HCT116 (cell line): Measurements from ENCODE around the gene RHOH. TPM values are rescaled to one million over a fixed set of nuclear protein-coding genes. Genes with fewer than 3 reads are reported as not detected.

Source experiments
- ATAC-seq: fragments of 200-7000 bp; cut with Tn5 transposase; 2 replicates; pipeline ENCODE4 v1.9.1; 2020; ENCODE audit warnings: mild to moderate bottlenecking, moderate library complexity
- BruUV-seq: library from RNA; stranded (reverse); fragments of 400-500 nt; replicated peaks from 2 replicates; lab custom pipeline; 2021; lab: Mats Ljungman, UMichigan
- CTCF ChIA-PET: fragments of 300-600 bp; sonication (Branson Sonifier 250); formaldehyde crosslinking; loops from one replicate; lab custom pipeline; 2021; ENCODE audit warnings: antibody characterized with exemption; lab: Charles Lee
- POLR2A ChIA-PET: fragments of 300-600, 350-600 bp; sonication (Branson Sonifier 250); formaldehyde crosslinking; loops from one replicate; lab custom pipeline; 2021; ENCODE audit warnings: antibody characterized with exemption; lab: Charles Lee
- RAD21 ChIA-PET, 2 experiments: fragments of 300-600 bp; sonication (Branson Sonifier 250); formaldehyde crosslinking; loops; one replicate each; lab custom pipeline; 2023; ENCODE audit warnings: low total read pairs in 2 of 2; ENCODE audit not compliant: uncharacterized antibody in 2 of 2, unreplicated experiment in 2 of 2, low non-redundant PET in 1 of 2; lab: Charles Lee
- DNase-seq: peaks from one replicate; pipeline ENCODE4 v3.0.0-alpha.2; 2010; ENCODE audit warnings: low read depth, low spot score
- H2AFZ ChIP-seq: fragments of 200-600 bp; shearing (Covaris generic), sonication (generic); 2 replicates; pipeline ENCODE4 v1.6.1; 2017; ENCODE audit warnings: low read depth, mixed run types, mixed read lengths, antibody characterized with exemption, low read length; ENCODE audit not compliant: poor library complexity, severe bottlenecking
- H3K27ac ChIP-seq: 2 replicates; pipeline ENCODE4 v1.5.1; 2012; ENCODE audit warnings: low read depth, low read length
- H3K27me3 ChIP-seq: fragments of 200-600 bp; sonication (generic); 2 replicates; pipeline ENCODE4 v1.6.1; 2016; ENCODE audit warnings: mixed run types, low read length, mixed read lengths; ENCODE audit not compliant: insufficient read depth
- H3K36me3 ChIP-seq, 2 experiments: fragments of 200-500 bp in 1 of 2; fragments of 200-600 bp in 1 of 2; sonication (Bioruptor generic) in 1 of 2; sonication (generic) in 1 of 2; 2 replicates each; pipeline versions ENCODE4 v1.5.1 to v1.6.1; 2014 to 2016; ENCODE audit warnings: low read length in 2 of 2, inconsistent platforms in 1 of 2, mixed read lengths in 1 of 2, mixed run types in 1 of 2; ENCODE audit not compliant: insufficient read depth in 2 of 2, control insufficient read depth in 1 of 2
- H3K4me1 ChIP-seq, 2 experiments: fragments of 200-600 bp in 1 of 2; sonication (generic) in 1 of 2; 2 replicates each; pipeline versions ENCODE4 v1.5.1 to v1.6.1; 2012 to 2017; ENCODE audit warnings: low read length in 2 of 2, inconsistent platforms in 1 of 2, mild to moderate bottlenecking in 1 of 2, mixed read lengths in 1 of 2, mixed run types in 1 of 2, moderate library complexity in 1 of 2; ENCODE audit not compliant: insufficient read depth in 2 of 2, control insufficient read depth in 1 of 2
- H3K4me2 ChIP-seq: fragments of 200-600 bp; sonication (generic); 2 replicates; pipeline ENCODE4 v1.6.1; 2017; ENCODE audit warnings: mixed run types, low read length, mixed read lengths
- H3K4me3 ChIP-seq, 2 experiments: fragments of 200-600 bp in 1 of 2; sonication (generic) in 1 of 2; replicated peaks in 1 of 2; 2 replicates each; pipeline ENCODE4 v1.5.1; 2011 to 2016; ENCODE audit warnings: low read length in 2 of 2, control low read depth in 1 of 2, low read depth in 1 of 2, mild to moderate bottlenecking in 1 of 2, mixed read lengths in 1 of 2, mixed run types in 1 of 2
- H3K79me2 ChIP-seq: fragments of 200-600 bp; sonication (generic); 2 replicates; pipeline ENCODE4 v1.6.1; 2017; ENCODE audit warnings: mild to moderate bottlenecking, mixed run types, low read length, moderate library complexity, mixed read lengths; ENCODE audit not compliant: insufficient read depth
- H3K9ac ChIP-seq: fragments of 200-600 bp; sonication (generic); 2 replicates; pipeline ENCODE4 v1.6.1; 2016; ENCODE audit warnings: low read length, mixed read lengths
- H3K9me2 ChIP-seq: fragments of 200-600 bp; sonication (generic), shearing (Covaris generic); 2 replicates; pipeline ENCODE4 v1.6.1; 2017; ENCODE audit warnings: mixed run types, mild to moderate bottlenecking, moderate library complexity; ENCODE audit not compliant: insufficient read depth
- H3K9me3 ChIP-seq, 2 experiments: fragments of 200-500 bp in 1 of 2; fragments of 200-600 bp in 1 of 2; sonication (Bioruptor generic) in 1 of 2; sonication (generic) in 1 of 2; 2 replicates each; pipeline ENCODE4 v1.6.1; 2014 to 2017; ENCODE audit warnings: low read length in 2 of 2, mixed read lengths in 2 of 2, inconsistent platforms in 1 of 2, low read depth in 1 of 2, mild to moderate bottlenecking in 1 of 2, mixed run types in 1 of 2, moderate library complexity in 1 of 2; ENCODE audit not compliant: control insufficient read depth in 1 of 2, insufficient read depth in 1 of 2
- H4K20me1 ChIP-seq: fragments of 200-600 bp; sonication (generic), shearing (Covaris generic); 2 replicates; pipeline ENCODE4 v1.6.1; 2017; ENCODE audit warnings: mixed run types, mild to moderate bottlenecking, moderate library complexity; ENCODE audit not compliant: insufficient read depth
- CBX3 ChIP-seq: IDR thresholded peaks from 2 replicates; pipeline ENCODE4 v1.6.1; 2012; ENCODE audit warnings: low read depth
- CTCF ChIP-seq, 3 experiments: fragments of 200-600 bp in 1 of 3; sonication (generic) in 1 of 3; IDR thresholded peaks in 2 of 3; conservative IDR thresholded peaks in 1 of 3; 2 replicates each; pipeline ENCODE4 v1.5.1; 2012 to 2017; ENCODE audit warnings: low read depth in 2 of 3, low read length in 2 of 3, antibody characterized with exemption in 1 of 3, borderline replicate concordance in 1 of 3, control low read depth in 1 of 3, mild to moderate bottlenecking in 1 of 3, mixed read lengths in 1 of 3, mixed run types in 1 of 3, moderate library complexity in 1 of 3; ENCODE audit not compliant: insufficient read depth in 1 of 3
- EGR1 ChIP-seq: IDR thresholded peaks from 2 replicates; pipeline ENCODE4 v1.6.1; 2012; ENCODE audit warnings: low read depth
- ELF1 ChIP-seq: IDR thresholded peaks from 2 replicates; pipeline ENCODE4 v1.6.1; 2012; ENCODE audit warnings: low read depth, borderline replicate concordance
- EZH2 ChIP-seq: fragments of 200-600 bp; sonication (generic); IDR thresholded peaks from 2 replicates; pipeline ENCODE4 v1.6.1; 2017; ENCODE audit warnings: antibody characterized with exemption, mixed run types
- FOSL1 ChIP-seq: IDR thresholded peaks from 2 replicates; pipeline ENCODE4 v1.6.1; 2012; ENCODE audit warnings: low read depth
- JUND ChIP-seq: IDR thresholded peaks from 2 replicates; pipeline ENCODE4 v1.6.1; 2012
- MAX ChIP-seq: IDR thresholded peaks from 2 replicates; pipeline ENCODE4 v1.6.1; 2012
- POLR2A ChIP-seq: IDR thresholded peaks from 2 replicates; pipeline ENCODE4 v1.7.0; 2011; ENCODE audit warnings: borderline replicate concordance; ENCODE audit not compliant: insufficient read depth, insufficient read length; ENCODE audit errors: extremely low read depth
- RAD21 ChIP-seq: IDR thresholded peaks from 2 replicates; pipeline ENCODE4 v1.6.1; 2012; ENCODE audit warnings: low read depth, mild to moderate bottlenecking
- REST ChIP-seq: IDR thresholded peaks from 2 replicates; pipeline ENCODE4 v1.6.1; 2012; ENCODE audit warnings: low read depth
- SIN3A ChIP-seq: IDR thresholded peaks from 2 replicates; pipeline ENCODE4 v1.6.1; 2012; ENCODE audit warnings: low read depth
- SP1 ChIP-seq: IDR thresholded peaks from 2 replicates; pipeline ENCODE4 v1.6.1; 2012; ENCODE audit warnings: low read depth
- SRF ChIP-seq: IDR thresholded peaks from 2 replicates; pipeline ENCODE4 v1.6.1; 2012; ENCODE audit warnings: low read depth
- TCF7L2 ChIP-seq: IDR thresholded peaks from 2 replicates; pipeline ENCODE4 v1.7.0; 2011; ENCODE audit warnings: borderline replicate concordance, inconsistent platforms; ENCODE audit not compliant: insufficient read depth, insufficient read length; ENCODE audit errors: extremely low read depth
- YY1 ChIP-seq: IDR thresholded peaks from 2 replicates; pipeline ENCODE4 v1.6.1; 2011; ENCODE audit warnings: low read length, low read depth, moderate library complexity, mild to moderate bottlenecking; ENCODE audit not compliant: insufficient replicate concordance; ENCODE audit errors: extremely low read depth
- ZFX ChIP-seq: fragments of 450-650 bp; IDR thresholded peaks from 2 replicates; pipeline ENCODE4 v1.6.1; 2017
- ZNF274 ChIP-seq: fragments of 200-500 bp; sonication (Bioruptor generic); IDR thresholded peaks from 2 replicates; pipeline ENCODE4 v1.6.1; 2014; ENCODE audit warnings: mild to moderate bottlenecking, low read depth, low read length, inconsistent platforms
- intact Hi-C: fragments of 100-400 bp; cut with micrococcal nuclease; formaldehyde crosslinking; loops from 2 replicates; pipeline ENCODE4 v1.10.0; 2022
- total RNA-seq: library from RNA; stranded (reverse); gene quantifications from one replicate; pipeline ENCODE4 v1.2.1, GENCODE V29; 2021; ENCODE audit not compliant: unreplicated experiment
- TF ChIP-seq, protein P1 (sequence below): IDR thresholded peaks from 2 replicates; pipeline ENCODE4 v1.6.1; 2011; ENCODE audit warnings: mild to moderate bottlenecking, low read length, moderate library complexity; ENCODE audit not compliant: insufficient replicate concordance; ENCODE audit errors: extremely low read depth

The RHOH gene
- total RNA-seq, 1 experiment from 2014 or later: 0.74 TPM

- POLR2A ChIA-PET: no interaction called here
- H3K9me2 ChIP-seq: no peaks in the 10 kb centered on the region
- no peaks in the 10 kb centered on the region for H3K36me3 ChIP-seq
- peaks cover 0 to 4% of the 10 kb centered on the region in 2 experiments; a peak in 2 of 4 replicates for H3K4me1 ChIP-seq
- H4K20me1 ChIP-seq: no peaks in the 10 kb centered on the region
- no peaks in the 10 kb centered on the region; a peak in 1 of 4 replicates for H3K9me3 ChIP-seq
- no peak for DNase-seq
- ATAC-seq: no peak
- intact Hi-C loops: no loop called here
- RAD21 ChIA-PET: no interaction called here
- H3K27me3 ChIP-seq: no peaks in the 10 kb centered on the region
- no peak overlapping the region for H3K4me2 ChIP-seq
- no peak for TF ChIP-seq TCF7L2
- no peak for TF ChIP-seq EGR1
- no peak for TF ChIP-seq SRF
- TF ChIP-seq CBX3: no peak
- TF ChIP-seq FOSL1: no peak
- TF ChIP-seq ELF1: no peak
- no peak for TF ChIP-seq SP1
- TF ChIP-seq MAX: no peak
- TF ChIP-seq ZFX: no peak
- TF ChIP-seq, protein P1, sequence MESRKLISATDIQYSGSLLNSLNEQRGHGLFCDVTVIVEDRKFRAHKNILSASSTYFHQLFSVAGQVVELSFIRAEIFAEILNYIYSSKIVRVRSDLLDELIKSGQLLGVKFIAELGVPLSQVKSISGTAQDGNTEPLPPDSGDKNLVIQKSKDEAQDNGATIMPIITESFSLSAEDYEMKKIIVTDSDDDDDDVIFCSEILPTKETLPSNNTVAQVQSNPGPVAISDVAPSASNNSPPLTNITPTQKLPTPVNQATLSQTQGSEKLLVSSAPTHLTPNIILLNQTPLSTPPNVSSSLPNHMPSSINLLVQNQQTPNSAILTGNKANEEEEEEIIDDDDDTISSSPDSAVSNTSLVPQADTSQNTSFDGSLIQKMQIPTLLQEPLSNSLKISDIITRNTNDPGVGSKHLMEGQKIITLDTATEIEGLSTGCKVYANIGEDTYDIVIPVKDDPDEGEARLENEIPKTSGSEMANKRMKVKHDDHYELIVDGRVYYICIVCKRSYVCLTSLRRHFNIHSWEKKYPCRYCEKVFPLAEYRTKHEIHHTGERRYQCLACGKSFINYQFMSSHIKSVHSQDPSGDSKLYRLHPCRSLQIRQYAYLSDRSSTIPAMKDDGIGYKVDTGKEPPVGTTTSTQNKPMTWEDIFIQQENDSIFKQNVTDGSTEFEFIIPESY: no peak
- no peak for TF ChIP-seq REST
- no peak for TF ChIP-seq RAD21
- TF ChIP-seq CTCF (IDR thresholded peaks at IDR 0.05 in 2 of 3, conservative IDR thresholded peaks at IDR 0.05 in 1 of 3; ENCODE audit: borderline replicate concordance in 1 of 3, insufficient read depth in 1 of 3, low read depth in 2 of 3, low read length in 2 of 3): no peak
- no peak for TF ChIP-seq YY1
- no peak for TF ChIP-seq SIN3A
- no peak for TF ChIP-seq POLR2A
- no peak for TF ChIP-seq JUND
- no peak for TF ChIP-seq ZNF274
- no peak for TF ChIP-seq EZH2
- TF ChIP-seq, all 23 proteins: peak for 0
- CTCF ChIA-PET: no interaction called here
- no peaks in the 10 kb centered on the region for H3K79me2 ChIP-seq
- no peak overlapping the region for H3K4me3 ChIP-seq
- H2AFZ ChIP-seq: no peak overlapping the region
- no TSS peak for BruUV-seq
- no peak overlapping the region for H3K27ac ChIP-seq
- no peak overlapping the region for H3K9ac ChIP-seq
Measured at GRCh38 chr4:40289366-40290188, 92.7 kb downstream of the RHOH start.
